ENCODE measurements around the gene COL23A1. TPM values are rescaled to one million over a fixed set of nuclear protein-coding genes. Genes with fewer than 3 reads are reported as not detected.

COL23A1 gene
- polyA plus RNA-seq, 3 donors: 0.11 to 0.21 TPM; not detected in 1

- 32% methylated on average over 6 of the region's 12 CpGs for WGBS (ENCODE audit: insufficient coverage)
- no peaks in the 10 kb centered on the region for H3K27me3 ChIP-seq (ENCODE audit: control insufficient read depth in 2 of 2, insufficient read depth in 2 of 2, low read length in 2 of 2)
- Mint-ChIP-seq H3K4me3 (peak overlapping the region in 1 of 2 donors; percentile 39), H3K4me1 (peaks cover 75% of the 10 kb centered on the region), H3K9me3 (peaks cover 0 to 2% (median 0%) of the 10 kb centered on the region in 7 donors), H3K27ac (peak overlapping the region in 6 of 7 donors; percentile 25 to 64 (median 40)), H3K36me3 (peaks cover 12 to 15% of the 10 kb centered on the region in 2 donors), H3K27me3 (ENCODE audit: low read depth in 3 of 3) (peaks cover 0 to 2% (median 0%) of the 10 kb centered on the region in 3 donors)
- H3K4me3 ChIP-seq (replicated peaks in 1 of 3; ENCODE audit: low read depth in 2 of 3, low read length in 3 of 3): no peak overlapping the region
- peak overlapping the region; percentile 17 for H3K4me2 ChIP-seq (replicated peaks; ENCODE audit: extremely low read depth, low read length, poor library complexity, severe bottlenecking)
- peak overlapping the region; percentile 67 for H2AFZ ChIP-seq (ENCODE audit: insufficient read depth, low read depth, low read length, poor library complexity, severe bottlenecking)
- H3K27ac ChIP-seq (ENCODE audit: low read depth in 1 of 2, low read length in 2 of 2): peak overlapping the region in 1 of 2 donors; percentile 28
- TF ChIP-seq CTCF (IDR thresholded peaks at IDR 0.05): peak; percentile 91
- peaks cover 21% of the 10 kb centered on the region for H4K20me1 ChIP-seq (ENCODE audit: insufficient read depth, low read length)
- H3K9ac ChIP-seq (ENCODE audit: insufficient read depth, low read length, poor library complexity, severe bottlenecking): no peak overlapping the region
- no peaks in the 10 kb centered on the region for H3K9me3 ChIP-seq (replicated peaks in 1 of 2; ENCODE audit: control insufficient read depth in 1 of 2, insufficient read depth in 1 of 2, low read length in 2 of 2)
- H3K36me3 ChIP-seq (replicated peaks in 1 of 2; ENCODE audit: control insufficient read depth in 1 of 2, insufficient read depth in 2 of 2, low read length in 2 of 2): peaks cover 4 to 13% of the 10 kb centered on the region in 2 donors
- peak; percentile 49 to 62 (median 60) for DNase-seq
- peaks cover 22% of the 10 kb centered on the region for H3K79me2 ChIP-seq (ENCODE audit: insufficient read depth, low read length)
- intact Hi-C loops (cut with micrococcal nuclease): no loop called here
- H3K4me1 ChIP-seq (ENCODE audit: control insufficient read depth in 1 of 2, insufficient read depth in 2 of 2, low read length in 2 of 2): peaks cover 71 to 90% of the 10 kb centered on the region in 2 donors
Measured at GRCh38 chr5:178234750-178235587, 355.2 kb downstream of the COL23A1 start.

GRCh38 chr5:178234121-178234749 lies 356.0 kb downstream of the COL23A1 start:
- intact Hi-C loops (cut with micrococcal nuclease): no loop called here
- H3K9me3 ChIP-seq (replicated peaks in 1 of 2; ENCODE audit: control insufficient read depth in 1 of 2, insufficient read depth in 1 of 2, low read length in 2 of 2): no peaks in the 10 kb centered on the region
- H3K4me1 ChIP-seq (ENCODE audit: control insufficient read depth in 1 of 2, insufficient read depth in 2 of 2, low read length in 2 of 2): peaks cover 65 to 84% of the 10 kb centered on the region in 2 donors
- WGBS (ENCODE audit: insufficient coverage): 50% methylated on average over 2 of the region's 7 CpGs
- peaks cover 30% of the 10 kb centered on the region for H3K79me2 ChIP-seq (ENCODE audit: insufficient read depth, low read length)
- H3K9ac ChIP-seq (ENCODE audit: insufficient read depth, low read length, poor library complexity, severe bottlenecking): no peak overlapping the region
- Mint-ChIP-seq H3K4me3 (no peak overlapping the region), H3K27ac (peak overlapping the region in 4 of 7 donors; percentile 25 to 83 (median 40)), H3K9me3 (peaks cover 0 to 2% (median 0%) of the 10 kb centered on the region in 7 donors), H3K36me3 (peaks cover 19 to 22% of the 10 kb centered on the region in 2 donors), H3K4me1 (peaks cover 75% of the 10 kb centered on the region), H3K27me3 (ENCODE audit: low read depth in 3 of 3) (peaks cover 0 to 2% (median 0%) of the 10 kb centered on the region in 3 donors)
- no peak for TF ChIP-seq CTCF (IDR thresholded peaks at IDR 0.05)
- H3K27me3 ChIP-seq (ENCODE audit: control insufficient read depth in 2 of 2, insufficient read depth in 2 of 2, low read length in 2 of 2): no peaks in the 10 kb centered on the region
- peaks cover 11 to 21% of the 10 kb centered on the region in 2 donors for H3K36me3 ChIP-seq (replicated peaks in 1 of 2; ENCODE audit: control insufficient read depth in 1 of 2, insufficient read depth in 2 of 2, low read length in 2 of 2)
- DNase-seq: no peak
- peaks cover 28% of the 10 kb centered on the region for H4K20me1 ChIP-seq (ENCODE audit: insufficient read depth, low read length)
- no peak overlapping the region for H3K4me3 ChIP-seq (replicated peaks in 1 of 3; ENCODE audit: low read depth in 2 of 3, low read length in 3 of 3)
- no peak overlapping the region for H3K4me2 ChIP-seq (replicated peaks; ENCODE audit: extremely low read depth, low read length, poor library complexity, severe bottlenecking)
- H2AFZ ChIP-seq (ENCODE audit: insufficient read depth, low read depth, low read length, poor library complexity, severe bottlenecking): peak overlapping the region; percentile 67
- H3K27ac ChIP-seq (ENCODE audit: low read depth in 1 of 2, low read length in 2 of 2): peak overlapping the region in 1 of 2 donors; percentile 28
